PC-3 (cell line): ENCODE measurements around the gene PLCE1. TPM values are rescaled to one million over a fixed set of nuclear protein-coding genes. Genes with fewer than 3 reads are reported as not detected.
A peak's percentile ranks its signal among the peaks of the same experiment; 100 is the strongest.

Experiments used
- ATAC-seq: fragments of 200-7000 bp; cut with Tn5 transposase; 2 replicates; pipeline ENCODE4 v1.9.1; 2020; ENCODE audit warnings: mild to moderate bottlenecking, moderate library complexity
- BruUV-seq: library from RNA; stranded (reverse); fragments of 400-500 nt; replicated peaks from 2 replicates; lab custom pipeline; 2021; lab: Mats Ljungman, UMichigan
- CTCF ChIA-PET: fragments of 300-600 bp; sonication (Branson Sonifier 250); formaldehyde crosslinking; loops from one replicate; lab custom pipeline; 2022; ENCODE audit warnings: antibody characterized with exemption; lab: Charles Lee
- POLR2A ChIA-PET: fragments of 300-600 bp; sonication (Branson Sonifier 250); formaldehyde crosslinking; loops from one replicate; lab custom pipeline; 2022; ENCODE audit warnings: antibody characterized with exemption; ENCODE audit not compliant: unreplicated experiment; lab: Charles Lee
- DNase-seq: peaks from one replicate; pipeline ENCODE4 v3.0.0-alpha.2; 2015
- H2AFZ ChIP-seq: fragments of 300-600 bp; sonication (generic); 2 replicates; pipeline ENCODE4 v1.6.0; 2016; ENCODE audit warnings: antibody characterized with exemption, low read length
- H3F3A ChIP-seq: fragments of 300-600 bp; sonication (generic); one replicate; pipeline ENCODE4 v1.6.0; 2017; ENCODE audit warnings: antibody characterized with exemption, low read length, control low read depth, mild to moderate bottlenecking; ENCODE audit not compliant: unreplicated experiment
- H3K27ac ChIP-seq: fragments of 300-600 bp; sonication (generic); 2 replicates; pipeline ENCODE4 v1.5.1; 2016; ENCODE audit warnings: mild to moderate bottlenecking, low read length
- H3K27me3 ChIP-seq: fragments of 300-600 bp; sonication (generic); 2 replicates; pipeline ENCODE4 v1.6.1; 2016; ENCODE audit warnings: low read length, mixed read lengths
- H3K36me3 ChIP-seq: fragments of 300-600 bp; sonication (generic); 2 replicates; pipeline ENCODE4 v1.6.1; 2016; ENCODE audit warnings: low read depth, mixed run types, low read length, mixed read lengths
- H3K4me1 ChIP-seq: fragments of 300-600 bp; sonication (generic); 2 replicates; pipeline ENCODE4 v1.5.1; 2016; ENCODE audit warnings: low read length; ENCODE audit not compliant: insufficient read depth
- H3K4me2 ChIP-seq: fragments of 300-600 bp; sonication (generic); 2 replicates; pipeline ENCODE4 v1.6.0; 2016; ENCODE audit warnings: low read length
- H3K4me3 ChIP-seq: fragments of 300-600 bp; sonication (generic); 2 replicates; pipeline ENCODE4 v1.5.1; 2016; ENCODE audit warnings: mild to moderate bottlenecking, low read length, mixed read lengths
- H3K79me2 ChIP-seq: fragments of 300-600 bp; sonication (generic); 2 replicates; pipeline ENCODE4 v1.6.1; 2017; ENCODE audit warnings: low read length, mixed read lengths
- H3K9ac ChIP-seq: fragments of 300-600 bp; sonication (generic); 2 replicates; pipeline ENCODE4 v1.6.0; 2016; ENCODE audit warnings: mild to moderate bottlenecking, low read length
- H3K9me2 ChIP-seq: fragments of 300-600 bp; sonication (generic); replicated peaks from 2 replicates; pipeline ENCODE4 v1.6.1; 2016; ENCODE audit warnings: mixed run types, low read length, mixed read lengths
- H3K9me3 ChIP-seq: fragments of 300-600 bp; sonication (generic); 2 replicates; pipeline ENCODE4 v1.6.1; 2016; ENCODE audit warnings: low read length, mixed read lengths
- H4K20me1 ChIP-seq: fragments of 300-600 bp; sonication (generic); 2 replicates; pipeline ENCODE4 v1.6.1; 2016; ENCODE audit warnings: low read length, mixed read lengths
- EZH2 ChIP-seq: fragments of 300-600 bp; sonication (generic); IDR thresholded peaks from one replicate; pipeline ENCODE4 v1.6.1; 2017; ENCODE audit warnings: antibody characterized with exemption, mild to moderate bottlenecking, low read length; ENCODE audit not compliant: unreplicated experiment
- EZH2phosphoT487 ChIP-seq: fragments of 300-600 bp; sonication (generic); IDR thresholded peaks from 2 replicates; pipeline ENCODE4 v1.6.1; 2018; ENCODE audit warnings: mild to moderate bottlenecking, antibody characterized with exemption, low read length, borderline replicate concordance
- intact Hi-C: fragments of 100-400 bp; cut with micrococcal nuclease; formaldehyde crosslinking; loops from 2 replicates; pipeline ENCODE4 v1.9.0; 2023
- total RNA-seq: library from RNA; depleted of rRNA; stranded (reverse); fragments of >200 nt; gene quantifications from 2 replicates; pipeline ENCODE4 v1.2.3, GENCODE V29; 2014
- TF ChIP-seq, protein P1 (sequence below): fragments of 300-600 bp; sonication (generic); conservative IDR thresholded peaks from 2 replicates; pipeline ENCODE4 v1.5.1; 2017; ENCODE audit warnings: antibody characterized with exemption, low read depth, mild to moderate bottlenecking, low read length

PLCE1 gene
- total RNA-seq, 1 experiment from 2014 or later: 11.4 TPM

DNA sequence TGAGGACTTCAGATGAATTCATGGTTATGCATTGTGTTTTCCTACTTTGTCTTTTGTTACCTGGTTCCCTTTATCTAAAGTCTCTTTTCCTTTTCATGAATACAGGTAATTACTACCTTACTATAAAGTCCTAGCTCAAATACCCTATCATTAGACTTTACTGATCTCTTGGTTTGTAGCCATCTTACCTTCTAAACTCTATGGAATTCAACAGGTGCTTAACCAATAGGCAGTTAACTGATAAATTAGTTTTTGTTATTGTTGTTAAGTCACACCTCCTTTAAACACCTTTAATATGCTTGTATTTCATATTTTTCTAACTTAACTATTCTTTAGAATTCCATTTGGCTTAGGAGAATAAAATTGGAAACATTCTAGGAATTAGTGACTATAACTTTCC is 30.7 kb downstream of the PLCE1 start:
- Histone ChIP-seq H3K4me2 (no peak overlapping the region), H3K4me1 (peaks cover 10% of the 10 kb centered on the region), H3K9me2 (no peaks in the 10 kb centered on the region), H2AFZ (no peak overlapping the region), H3K36me3 (peaks cover 8% of the 10 kb centered on the region), H4K20me1 (no peaks in the 10 kb centered on the region), H3K79me2 (peaks cover 57% of the 10 kb centered on the region), H3K9me3 (peaks cover 7% of the 10 kb centered on the region), H3K9ac (no peak overlapping the region), H3K4me3 (no peak overlapping the region), H3K27me3 (no peaks in the 10 kb centered on the region), H3F3A (peaks cover 8% of the 10 kb centered on the region), H3K27ac (no peak overlapping the region)
- ChIA-PET CTCF (no interaction called here), POLR2A (no interaction called here)
- intact Hi-C loops: no loop called here
- no peak for DNase-seq
- ATAC-seq: no peak
- BruUV-seq: no TSS peak
- TF ChIP-seq EZH2: no peak
- TF ChIP-seq, protein P1, sequence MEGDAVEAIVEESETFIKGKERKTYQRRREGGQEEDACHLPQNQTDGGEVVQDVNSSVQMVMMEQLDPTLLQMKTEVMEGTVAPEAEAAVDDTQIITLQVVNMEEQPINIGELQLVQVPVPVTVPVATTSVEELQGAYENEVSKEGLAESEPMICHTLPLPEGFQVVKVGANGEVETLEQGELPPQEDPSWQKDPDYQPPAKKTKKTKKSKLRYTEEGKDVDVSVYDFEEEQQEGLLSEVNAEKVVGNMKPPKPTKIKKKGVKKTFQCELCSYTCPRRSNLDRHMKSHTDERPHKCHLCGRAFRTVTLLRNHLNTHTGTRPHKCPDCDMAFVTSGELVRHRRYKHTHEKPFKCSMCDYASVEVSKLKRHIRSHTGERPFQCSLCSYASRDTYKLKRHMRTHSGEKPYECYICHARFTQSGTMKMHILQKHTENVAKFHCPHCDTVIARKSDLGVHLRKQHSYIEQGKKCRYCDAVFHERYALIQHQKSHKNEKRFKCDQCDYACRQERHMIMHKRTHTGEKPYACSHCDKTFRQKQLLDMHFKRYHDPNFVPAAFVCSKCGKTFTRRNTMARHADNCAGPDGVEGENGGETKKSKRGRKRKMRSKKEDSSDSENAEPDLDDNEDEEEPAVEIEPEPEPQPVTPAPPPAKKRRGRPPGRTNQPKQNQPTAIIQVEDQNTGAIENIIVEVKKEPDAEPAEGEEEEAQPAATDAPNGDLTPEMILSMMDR: no peak

- H3K4me3 ChIP-seq: no peak overlapping the region
- no peak overlapping the region for H2AFZ ChIP-seq
- intact Hi-C loops: no loop called here
- TF ChIP-seq, protein P1: no peak
- TF ChIP-seq EZH2: no peak
- TF ChIP-seq EZH2phosphoT487: no peak
- ATAC-seq (no peak), DNase-seq (no peak)
- H3K9ac ChIP-seq: no peak overlapping the region
- H3K4me1 ChIP-seq: peaks cover 10% of the 10 kb centered on the region
- peaks cover 49% of the 10 kb centered on the region for H3K79me2 ChIP-seq
- H3K27me3 ChIP-seq: no peaks in the 10 kb centered on the region
- no TSS peak for BruUV-seq
- POLR2A ChIA-PET: no interaction called here
- H3F3A ChIP-seq: peaks cover 8% of the 10 kb centered on the region
- H3K9me3 ChIP-seq: peaks cover 15% of the 10 kb centered on the region
- no peaks in the 10 kb centered on the region for H3K9me2 ChIP-seq
- H3K36me3 ChIP-seq: peaks cover 22% of the 10 kb centered on the region
- no peak overlapping the region for H3K4me2 ChIP-seq
- CTCF ChIA-PET: no interaction called here
- no peak overlapping the region for H3K27ac ChIP-seq
- H4K20me1 ChIP-seq: no peaks in the 10 kb centered on the region
These were observed 32.1 kb downstream of the PLCE1 start for GRCh38 chr10:94025806-94026205.

DNA sequence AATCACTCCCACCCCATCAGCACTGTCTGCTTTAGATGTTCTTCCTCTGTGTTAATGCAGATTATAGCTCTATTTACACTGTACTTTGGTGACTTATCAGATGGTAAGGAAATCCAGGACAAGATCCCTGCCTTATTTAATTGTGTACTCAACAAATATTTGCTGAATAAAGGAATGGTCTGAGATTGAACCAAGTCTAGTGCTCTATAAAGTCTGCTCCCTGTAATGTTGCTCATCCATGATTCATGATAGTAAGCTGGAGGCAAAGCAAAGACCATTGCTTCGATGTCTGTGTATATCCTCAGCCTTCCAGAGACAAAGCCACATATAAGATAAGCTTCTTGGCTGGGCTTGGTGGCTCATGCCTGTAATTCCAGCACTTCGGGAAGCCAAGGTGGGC is 33.5 kb downstream of the PLCE1 start:
- CTCF ChIA-PET: no interaction called here
- no TSS peak for BruUV-seq

More for the DNA sequence above, 33.5 kb downstream of the PLCE1 start:
- Histone ChIP-seq H3K4me3 (no peak overlapping the region), H3K4me2 (peak overlapping the region; percentile 37; the same call in 1 of the 2 replicates), H4K20me1 (no peaks in the 10 kb centered on the region), H3K9me3 (peaks cover 15% of the 10 kb centered on the region), H3K27me3 (no peaks in the 10 kb centered on the region), H3K9me2 (no peaks in the 10 kb centered on the region), H3K4me1 (peaks cover 10% of the 10 kb centered on the region), H2AFZ (no peak overlapping the region), H3F3A (peaks cover 8% of the 10 kb centered on the region), H3K27ac (peak overlapping the region; percentile 55), H3K9ac (no peak overlapping the region), H3K36me3 (peaks cover 35% of the 10 kb centered on the region), H3K79me2 (peaks cover 39% of the 10 kb centered on the region)
- peak; percentile 78 for DNase-seq
- POLR2A ChIA-PET: no interaction called here
- peak; percentile 98 for ATAC-seq
- no peak for TF ChIP-seq EZH2phosphoT487
- intact Hi-C loops: no loop called here
